ENCODE measurements around the gene MRTFA. TPM values are rescaled to one million over a fixed set of nuclear protein-coding genes. Genes with fewer than 3 reads are reported as not detected.

The MRTFA gene
- total RNA-seq, 1 experiment from 2014 or later, result 28.0 TPM

DNA sequence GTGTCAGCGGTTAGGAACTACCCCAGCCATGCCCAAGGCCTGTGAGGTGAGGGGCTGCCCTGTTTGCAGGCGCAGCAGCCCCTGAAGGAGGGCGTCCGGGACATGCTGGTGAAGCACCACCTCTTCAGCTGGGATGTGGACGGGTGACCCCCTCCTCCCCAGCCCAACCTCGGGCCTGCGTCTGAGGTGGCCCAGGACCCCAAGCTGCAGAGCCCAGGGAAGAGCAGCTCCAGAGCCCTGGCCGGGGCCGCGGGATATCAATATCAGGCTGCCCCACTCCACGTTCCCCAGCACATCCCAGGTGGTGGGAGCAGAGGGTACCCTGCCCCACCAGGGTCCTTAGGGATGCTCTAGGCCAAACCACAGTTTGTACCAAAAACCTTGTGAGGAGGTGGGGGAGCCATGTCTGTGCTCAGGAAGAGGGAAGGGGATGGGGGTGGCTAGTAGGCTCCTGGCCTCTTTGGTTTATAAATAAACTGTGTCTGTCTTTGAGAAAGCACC, 226.9 kb downstream of the MRTFA start:
- Histone ChIP-seq H3K9me2 (ENCODE audit: insufficient read depth) (no peaks in the 10 kb centered on the region), H3K36me3 (ENCODE audit: control insufficient read depth in 1 of 2, insufficient read depth in 2 of 2, low read length in 2 of 2) (peaks cover 2 to 11% of the 10 kb centered on the region in 2 experiments; a peak in 2 of 4 replicates), H3K79me2 (ENCODE audit: insufficient read depth, low read length) (no peaks in the 10 kb centered on the region), H2AFZ (ENCODE audit: low read depth, low read length, poor library complexity, severe bottlenecking) (no peak overlapping the region), H3K9ac (ENCODE audit: low read length) (no peak overlapping the region), H3K4me3 (replicated peaks in 1 of 2; ENCODE audit: low read depth in 1 of 2, low read length in 2 of 2) (no peak overlapping the region), H3K27ac (ENCODE audit: low read depth, low read length) (no peak overlapping the region), H3K4me1 (ENCODE audit: control insufficient read depth in 1 of 2, insufficient read depth in 2 of 2, low read length in 2 of 2) (peaks cover 4 to 11% of the 10 kb centered on the region in 2 experiments; a peak in 3 of 4 replicates), H3K9me3 (ENCODE audit: control insufficient read depth in 1 of 2, insufficient read depth in 1 of 2, low read depth in 1 of 2, low read length in 2 of 2) (no peaks in the 10 kb centered on the region), H3K4me2 (ENCODE audit: low read length) (peak overlapping the region; percentile 6; the same call in 1 of the 2 replicates), H3K27me3 (ENCODE audit: insufficient read depth, low read length) (no peaks in the 10 kb centered on the region), H4K20me1 (ENCODE audit: insufficient read depth) (no peaks in the 10 kb centered on the region)
- no TSS peak for BruUV-seq (replicated peaks)
- no peak for TF ChIP-seq CEBPB (IDR thresholded peaks at IDR 0.05; ENCODE audit: low read depth)
- no peak for DNase-seq (ENCODE audit: low read depth, low spot score)
- no peak for ATAC-seq
- ChIA-PET RAD21 (ENCODE audit: low non-redundant PET in 1 of 2, low total read pairs in 2 of 2, uncharacterized antibody in 2 of 2, unreplicated experiment in 2 of 2) (no interaction called here), POLR2A (no interaction called here), CTCF (no interaction called here)
- intact Hi-C loops (cut with micrococcal nuclease), result no loop called here

DNA sequence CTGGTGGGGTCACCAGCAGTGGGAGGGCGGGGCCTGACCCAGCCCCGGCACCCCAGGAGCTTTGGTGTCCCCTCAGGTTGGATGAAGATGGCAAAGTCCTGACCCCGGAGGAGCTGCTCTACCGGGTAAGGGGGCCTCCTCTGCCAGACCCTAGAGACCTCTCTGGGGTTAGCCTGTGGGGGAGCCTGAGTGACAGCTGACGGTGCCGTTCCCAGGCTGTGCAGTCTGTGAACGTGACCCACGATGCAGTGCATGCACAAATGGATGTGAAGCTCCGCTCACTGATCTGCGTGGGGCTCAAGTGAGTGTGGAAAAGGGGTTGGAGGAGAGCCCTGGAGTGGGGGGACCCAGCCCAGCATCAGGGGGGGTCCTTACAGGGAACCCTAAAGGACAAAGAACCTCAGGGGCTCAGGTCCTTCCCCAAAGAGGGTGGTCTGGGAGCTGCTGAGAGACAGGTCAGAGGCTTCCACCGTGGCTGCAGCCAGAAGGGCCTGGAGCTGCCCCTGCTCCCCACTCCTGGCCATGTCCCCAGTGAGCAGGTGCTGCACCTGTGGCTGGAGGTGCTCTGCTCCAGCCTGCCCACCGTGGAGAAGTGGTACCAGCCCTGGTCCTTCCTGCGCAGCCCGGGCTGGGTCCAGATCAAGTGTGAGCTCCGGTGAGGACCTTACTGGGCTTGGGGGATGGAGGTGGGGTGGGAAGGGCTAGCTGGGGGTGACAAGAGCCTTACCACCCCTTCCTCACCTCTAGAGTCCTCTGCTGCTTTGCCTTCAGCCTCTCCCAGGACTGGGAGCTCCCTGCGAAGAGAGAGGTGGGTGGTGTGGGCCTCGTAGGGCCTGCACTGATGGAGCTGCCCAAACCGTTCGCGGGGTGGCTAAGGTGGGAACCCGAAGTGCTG, 227.6 kb downstream of the MRTFA start:
- BruUV-seq (replicated peaks), result no TSS peak
- DNase-seq (ENCODE audit: low read depth, low spot score), result no peak
- Histone ChIP-seq H3K9me3 (ENCODE audit: control insufficient read depth in 1 of 2, insufficient read depth in 1 of 2, low read depth in 1 of 2, low read length in 2 of 2) (no peaks in the 10 kb centered on the region), H4K20me1 (ENCODE audit: insufficient read depth) (no peaks in the 10 kb centered on the region), H3K9me2 (ENCODE audit: insufficient read depth) (no peaks in the 10 kb centered on the region), H3K27ac (ENCODE audit: low read depth, low read length) (no peak overlapping the region), H3K79me2 (ENCODE audit: insufficient read depth, low read length) (no peaks in the 10 kb centered on the region), H2AFZ (ENCODE audit: low read depth, low read length, poor library complexity, severe bottlenecking) (no peak overlapping the region), H3K9ac (ENCODE audit: low read length) (no peak overlapping the region), H3K27me3 (ENCODE audit: insufficient read depth, low read length) (no peaks in the 10 kb centered on the region), H3K36me3 (ENCODE audit: control insufficient read depth in 1 of 2, insufficient read depth in 2 of 2, low read length in 2 of 2) (peaks cover 5 to 11% of the 10 kb centered on the region in 2 experiments; a peak in 2 of 4 replicates), H3K4me3 (replicated peaks in 1 of 2; ENCODE audit: low read depth in 1 of 2, low read length in 2 of 2) (no peak overlapping the region), H3K4me2 (ENCODE audit: low read length) (no peak overlapping the region), H3K4me1 (ENCODE audit: control insufficient read depth in 1 of 2, insufficient read depth in 2 of 2, low read length in 2 of 2) (peaks cover 4 to 11% of the 10 kb centered on the region in 2 experiments; a peak in 3 of 4 replicates)
- RAD21 ChIA-PET (ENCODE audit: low non-redundant PET in 1 of 2, low total read pairs in 2 of 2, uncharacterized antibody in 2 of 2, unreplicated experiment in 2 of 2), result no interaction called here
- CTCF ChIA-PET, result no interaction called here
- no peak for ATAC-seq
- TF ChIP-seq, protein P1, sequence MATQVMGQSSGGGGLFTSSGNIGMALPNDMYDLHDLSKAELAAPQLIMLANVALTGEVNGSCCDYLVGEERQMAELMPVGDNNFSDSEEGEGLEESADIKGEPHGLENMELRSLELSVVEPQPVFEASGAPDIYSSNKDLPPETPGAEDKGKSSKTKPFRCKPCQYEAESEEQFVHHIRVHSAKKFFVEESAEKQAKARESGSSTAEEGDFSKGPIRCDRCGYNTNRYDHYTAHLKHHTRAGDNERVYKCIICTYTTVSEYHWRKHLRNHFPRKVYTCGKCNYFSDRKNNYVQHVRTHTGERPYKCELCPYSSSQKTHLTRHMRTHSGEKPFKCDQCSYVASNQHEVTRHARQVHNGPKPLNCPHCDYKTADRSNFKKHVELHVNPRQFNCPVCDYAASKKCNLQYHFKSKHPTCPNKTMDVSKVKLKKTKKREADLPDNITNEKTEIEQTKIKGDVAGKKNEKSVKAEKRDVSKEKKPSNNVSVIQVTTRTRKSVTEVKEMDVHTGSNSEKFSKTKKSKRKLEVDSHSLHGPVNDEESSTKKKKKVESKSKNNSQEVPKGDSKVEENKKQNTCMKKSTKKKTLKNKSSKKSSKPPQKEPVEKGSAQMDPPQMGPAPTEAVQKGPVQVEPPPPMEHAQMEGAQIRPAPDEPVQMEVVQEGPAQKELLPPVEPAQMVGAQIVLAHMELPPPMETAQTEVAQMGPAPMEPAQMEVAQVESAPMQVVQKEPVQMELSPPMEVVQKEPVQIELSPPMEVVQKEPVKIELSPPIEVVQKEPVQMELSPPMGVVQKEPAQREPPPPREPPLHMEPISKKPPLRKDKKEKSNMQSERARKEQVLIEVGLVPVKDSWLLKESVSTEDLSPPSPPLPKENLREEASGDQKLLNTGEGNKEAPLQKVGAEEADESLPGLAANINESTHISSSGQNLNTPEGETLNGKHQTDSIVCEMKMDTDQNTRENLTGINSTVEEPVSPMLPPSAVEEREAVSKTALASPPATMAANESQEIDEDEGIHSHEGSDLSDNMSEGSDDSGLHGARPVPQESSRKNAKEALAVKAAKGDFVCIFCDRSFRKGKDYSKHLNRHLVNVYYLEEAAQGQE (IDR thresholded peaks at IDR 0.05; ENCODE audit: low read depth), result no peak
- TF ChIP-seq EZH2 (IDR thresholded peaks at IDR 0.05) (no peak), RAD21 (IDR thresholded peaks at IDR 0.05; ENCODE audit: low read depth) (no peak), YY1 (IDR thresholded peaks at IDR 0.05; ENCODE audit: extremely low read depth, insufficient replicate concordance, low read depth, low read length) (no peak), ZNF274 (IDR thresholded peaks at IDR 0.05; ENCODE audit: low read depth, low read length) (no peak), JUND (IDR thresholded peaks at IDR 0.05) (no peak), ELF1 (IDR thresholded peaks at IDR 0.05; ENCODE audit: borderline replicate concordance, low read depth) (no peak), CEBPB (IDR thresholded peaks at IDR 0.05; ENCODE audit: low read depth) (no peak), TCF7L2 (IDR thresholded peaks at IDR 0.05; ENCODE audit: borderline replicate concordance, extremely low read depth, insufficient read depth, insufficient read length) (no peak)
- POLR2A ChIA-PET, result no interaction called here
- intact Hi-C loops (cut with micrococcal nuclease), result no loop called here
